H7 (cell line): ENCODE measurements around the gene RNF224. TPM values are rescaled to one million over a fixed set of nuclear protein-coding genes. Genes with fewer than 3 reads are reported as not detected.
A peak's percentile ranks its signal among the peaks of the same experiment; 100 is the strongest.
"Not testable (repeated sequence)": the region's sequence is repeated elsewhere in the genome, so short reads cannot be mapped to it uniquely, and the experiment has no call there.

Experiments
- DNase-seq: peaks from one replicate; pipeline ENCODE4 v3.0.0; 2012
- H3K27me3 ChIP-seq: 2 replicates; pipeline ENCODE4 v1.6.0; 2011; ENCODE audit warnings: mild to moderate bottlenecking, low read length; ENCODE audit not compliant: control insufficient read depth, insufficient read depth
- H3K36me3 ChIP-seq: replicated peaks from 2 replicates; pipeline ENCODE4 v1.5.1; 2011; ENCODE audit warnings: low read length; ENCODE audit not compliant: control insufficient read depth, insufficient read depth
- H3K4me3 ChIP-seq: 2 replicates; pipeline ENCODE4 v1.5.1; 2011; ENCODE audit warnings: low read depth, mild to moderate bottlenecking, control low read depth, low read length, moderate library complexity; ENCODE audit not compliant: insufficient read depth
- total RNA-seq: library from RNA; depleted of rRNA; stranded (reverse); fragments of >200 nt; shearing (Covaris generic); gene quantifications from 2 replicates; pipeline ENCODE4 v1.2.3, GENCODE V29; 2014

Gene RNF224
- total RNA-seq, 1 experiment from 2014 or later = not detected

GRCh38 chr9:137233143-137233980 is 6.1 kb downstream of the RNF224 start:
- Histone ChIP-seq H3K4me3 (no peak overlapping the region), H3K36me3 (no peaks in the 10 kb centered on the region), H3K27me3 (no peaks in the 10 kb centered on the region)
- no peak for DNase-seq

GRCh38 chr9:137234055-137234697 is 6.9 kb downstream of the RNF224 start:
- Histone ChIP-seq H3K27me3 (no peaks in the 10 kb centered on the region), H3K36me3 (no peaks in the 10 kb centered on the region), H3K4me3 (no peak overlapping the region)
- no peak for DNase-seq

- H3K36me3 ChIP-seq = no peaks in the 10 kb centered on the region
- no peak for DNase-seq
- no peaks in the 10 kb centered on the region for H3K27me3 ChIP-seq
- no peak overlapping the region for H3K4me3 ChIP-seq
Measured at GRCh38 chr9:137234758-137235423, 7.6 kb downstream of the RNF224 start.

GRCh38 chr9:137235424-137236237 is 8.3 kb downstream of the RNF224 start:
- no peak overlapping the region for H3K4me3 ChIP-seq

GRCh38 chr9:137236238-137236935 is 9.1 kb downstream of the RNF224 start:
- no peak overlapping the region; the same call in 1 of the 2 replicates for H3K4me3 ChIP-seq
- H3K27me3 ChIP-seq = no peaks in the 10 kb centered on the region
- DNase-seq = peak; percentile 100
- no peaks in the 10 kb centered on the region for H3K36me3 ChIP-seq

More at GRCh38 chr9:137235424-137236237, 8.3 kb downstream of the RNF224 start:
- Histone ChIP-seq H3K27me3 (no peaks in the 10 kb centered on the region), H3K36me3 (no peaks in the 10 kb centered on the region)
- DNase-seq = peak; percentile 89

GRCh38 chr9:137236936-137237421 is 9.7 kb downstream of the RNF224 start:
- Histone ChIP-seq H3K36me3 (peaks cover 1% of the 10 kb centered on the region), H3K27me3 (no peaks in the 10 kb centered on the region), H3K4me3 (no peak overlapping the region; the same call in 1 of the 2 replicates)
- no peak for DNase-seq

GRCh38 chr9:137237759-137238726 is 10.7 kb downstream of the RNF224 start:
- no peak overlapping the region for H3K4me3 ChIP-seq
- peaks cover 10% of the 10 kb centered on the region for H3K36me3 ChIP-seq
- DNase-seq = no peak
- H3K27me3 ChIP-seq = no peaks in the 10 kb centered on the region

GRCh38 chr9:137239541-137240200 is 12.4 kb downstream of the RNF224 start:
- peak overlapping the region; percentile 89 for H3K4me3 ChIP-seq
- DNase-seq, H3K27me3 ChIP-seq: not testable (repeated sequence)
- H3K36me3 ChIP-seq = peaks cover 15% of the 10 kb centered on the region

- Histone ChIP-seq H3K4me3 (peak overlapping the region; percentile 89), H3K27me3 (no peaks in the 10 kb centered on the region), H3K36me3 (peaks cover 15% of the 10 kb centered on the region)
- DNase-seq = no peak
Measured at GRCh38 chr9:137240318-137240840, 13.1 kb downstream of the RNF224 start.

GRCh38 chr9:137240841-137241489 is 13.7 kb downstream of the RNF224 start, which contains the start of gene TUBB4B:
TSS of gene TUBB4B (plus strand) at chr9:137241287. CDS start at chr9:137241361, 74 bp downstream.
- Histone ChIP-seq H3K4me3 (peak within 1 kb of the TSS; percentile 96), H3K27me3 (no peaks in the 10 kb centered on the region), H3K36me3 (peaks cover 15% of the 10 kb centered on the region)
- DNase-seq = peak; percentile 100

- Histone ChIP-seq H3K36me3 (peaks cover 15% of the 10 kb centered on the region), H3K27me3 (no peaks in the 10 kb centered on the region), H3K4me3 (peak overlapping the region; percentile 96)
- DNase-seq = peak; percentile 88
Measured at GRCh38 chr9:137241490-137242268, 14.4 kb downstream of the RNF224 start.
